ENCODE results near the gene CCR8.
"Not testable (repeated sequence)": the region's sequence is repeated elsewhere in the genome, so short reads cannot be mapped to it uniquely, and the experiment has no call there.

CCR8 gene

DNA sequence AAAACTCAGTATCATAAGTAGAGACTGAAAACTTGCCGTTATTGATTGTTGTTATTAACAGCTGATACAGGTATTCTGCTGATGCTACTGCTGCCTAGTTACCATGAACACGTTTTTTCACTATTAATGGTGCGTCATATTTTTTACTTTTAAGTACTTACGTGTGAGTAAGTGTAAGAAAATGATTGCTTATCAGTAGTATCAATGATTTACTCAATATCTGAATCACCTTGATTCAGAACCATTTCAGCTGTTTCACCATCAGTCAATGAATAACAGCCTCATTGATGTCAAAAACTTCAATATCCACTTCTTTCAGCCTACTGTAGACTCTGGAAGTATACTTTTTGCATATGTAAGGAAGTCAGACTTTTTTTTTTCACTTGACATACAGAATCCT lies 4.7 kb downstream of the CCR8 start:
- Histone ChIP-seq H3K4me1 (ENCODE audit: control insufficient read depth, insufficient read depth, low read length) (peaks cover 5% of the 10 kb centered on the region), H3K4me3 (ENCODE audit: low read depth, low read length) (no peak overlapping the region), H3K36me3 (ENCODE audit: control insufficient read depth, insufficient read depth, low read length) (no peaks in the 10 kb centered on the region), H3K9me3 (ENCODE audit: control insufficient read depth, insufficient read depth, low read length) (no peaks in the 10 kb centered on the region), H3K27me3 (ENCODE audit: control insufficient read depth, insufficient read depth, low read length) (no peaks in the 10 kb centered on the region), H3K9ac (ENCODE audit: low read depth, low read length) (no peak overlapping the region)

DNA sequence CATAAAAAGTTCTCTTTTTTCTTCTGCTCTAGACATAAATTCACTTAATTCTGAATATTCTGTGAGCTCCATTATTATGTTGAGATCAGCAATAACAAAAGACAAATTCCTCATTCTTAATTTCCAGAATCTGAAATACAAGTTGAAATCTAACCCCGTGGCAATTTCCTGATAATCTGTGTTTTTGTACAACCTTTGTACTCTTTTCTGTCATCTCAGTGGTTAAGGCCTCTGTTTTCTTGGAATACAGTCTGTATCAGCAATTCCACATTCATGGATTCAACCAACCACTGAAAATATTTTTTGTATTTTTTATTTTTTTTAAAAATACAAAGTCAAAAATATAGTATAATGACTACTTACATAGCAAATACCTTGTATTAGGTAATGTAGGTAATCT lies 8.7 kb downstream of the CCR8 start:
- no peaks in the 10 kb centered on the region for H3K27me3 ChIP-seq (ENCODE audit: control insufficient read depth, insufficient read depth, low read length)
- H3K4me3 ChIP-seq (ENCODE audit: low read depth, low read length): no peak overlapping the region
- no peaks in the 10 kb centered on the region for H3K9me3 ChIP-seq (ENCODE audit: control insufficient read depth, insufficient read depth, low read length)
- H3K36me3 ChIP-seq (ENCODE audit: control insufficient read depth, insufficient read depth, low read length): no peaks in the 10 kb centered on the region
- H3K9ac ChIP-seq (ENCODE audit: low read depth, low read length): no peak overlapping the region
- no peaks in the 10 kb centered on the region for H3K4me1 ChIP-seq (ENCODE audit: control insufficient read depth, insufficient read depth, low read length)

DNA sequence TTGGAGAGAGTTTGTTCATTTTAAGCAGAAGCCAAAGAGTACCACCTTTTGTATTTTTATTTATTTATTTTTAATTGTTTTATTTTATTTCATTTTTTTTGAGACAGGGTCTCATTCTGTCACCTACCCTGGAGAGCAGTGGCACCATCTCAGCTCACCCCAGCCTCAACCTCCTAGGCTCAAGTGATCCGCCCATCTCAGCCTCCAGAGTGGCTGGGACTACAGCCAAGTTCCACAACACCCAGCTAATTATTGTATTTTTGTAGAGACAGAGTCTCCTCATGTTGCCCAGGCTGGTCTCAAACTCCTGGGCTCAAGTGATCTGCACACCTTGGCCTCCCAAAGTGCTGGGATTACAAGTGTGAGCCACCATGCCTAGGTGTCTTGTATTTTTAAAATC lies 9.6 kb downstream of the CCR8 start:
- Histone ChIP-seq H3K36me3 (ENCODE audit: control insufficient read depth, insufficient read depth, low read length) (no peaks in the 10 kb centered on the region), H3K27me3 (ENCODE audit: control insufficient read depth, insufficient read depth, low read length) (no peaks in the 10 kb centered on the region), H3K4me3 (ENCODE audit: low read depth, low read length) (no peak overlapping the region)

DNA sequence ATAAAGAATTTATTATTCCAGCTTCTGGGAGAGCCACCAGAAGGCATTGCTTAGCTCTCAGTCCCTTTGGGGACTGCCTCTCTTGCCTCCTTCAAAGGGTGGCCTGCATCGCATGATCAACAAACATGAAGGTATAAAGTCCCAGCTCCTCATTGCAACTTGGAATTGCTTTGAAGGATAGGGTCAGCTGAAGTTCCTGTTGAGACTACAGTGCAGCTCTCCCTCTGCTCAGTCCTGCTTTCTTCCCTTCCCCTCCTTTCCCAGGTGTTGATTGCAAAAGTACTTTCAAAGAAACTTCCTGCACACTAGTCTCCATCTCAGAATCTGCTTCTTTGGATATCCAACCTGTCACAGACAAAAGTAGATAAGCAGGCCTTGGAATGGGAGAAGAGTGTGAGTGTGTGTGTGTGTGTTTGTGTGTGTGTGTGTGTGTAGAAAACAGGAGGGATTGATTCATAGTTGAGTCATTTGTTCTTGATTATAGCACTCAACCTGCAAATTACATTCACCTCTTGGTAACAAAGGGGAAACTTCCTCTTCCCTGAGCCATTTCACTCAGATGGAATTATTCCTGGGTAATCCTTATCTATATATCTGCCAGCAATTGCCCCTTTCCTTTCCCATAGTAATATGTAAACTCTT lies 13.7 kb downstream of the CCR8 start:
- Histone ChIP-seq H3K4me3 (ENCODE audit: low read depth, low read length) (no peak overlapping the region), H3K9me3 (ENCODE audit: control insufficient read depth, insufficient read depth, low read length) (no peaks in the 10 kb centered on the region), H3K4me1 (ENCODE audit: control insufficient read depth, insufficient read depth, low read length) (peaks cover 14% of the 10 kb centered on the region), H3K9ac (ENCODE audit: low read depth, low read length) (no peak overlapping the region), H3K27me3 (ENCODE audit: control insufficient read depth, insufficient read depth, low read length) (no peaks in the 10 kb centered on the region), H3K36me3 (ENCODE audit: control insufficient read depth, insufficient read depth, low read length) (no peaks in the 10 kb centered on the region)

More for the DNA sequence above, 9.6 kb downstream of the CCR8 start:
- Histone ChIP-seq H3K9ac (ENCODE audit: low read depth, low read length) (no peak overlapping the region), H3K9me3 (ENCODE audit: control insufficient read depth, insufficient read depth, low read length) (no peaks in the 10 kb centered on the region), H3K4me1 (ENCODE audit: control insufficient read depth, insufficient read depth, low read length) (no peaks in the 10 kb centered on the region)

DNA sequence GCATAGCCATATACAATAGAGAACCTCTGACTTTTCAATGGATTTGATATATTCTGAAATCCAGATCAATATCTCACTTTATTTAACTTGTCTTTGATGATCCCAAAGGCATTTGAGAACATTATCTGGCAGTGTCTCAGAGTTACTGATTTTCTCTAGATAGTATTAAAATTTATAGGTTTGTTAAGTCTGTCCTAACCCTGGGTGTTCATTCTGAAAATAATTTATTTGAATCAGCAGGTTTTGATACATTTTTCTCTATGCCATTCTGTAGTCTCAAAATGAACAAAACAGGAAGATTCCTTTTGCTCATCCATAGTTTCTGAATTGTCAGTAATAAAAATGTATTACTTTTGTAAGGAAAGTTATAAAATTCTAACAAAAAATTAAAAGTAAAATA lies 14.3 kb downstream of the CCR8 start:
- Histone ChIP-seq H3K9me3 (ENCODE audit: control insufficient read depth, insufficient read depth, low read length) (no peaks in the 10 kb centered on the region), H3K27me3 (ENCODE audit: control insufficient read depth, insufficient read depth, low read length) (no peaks in the 10 kb centered on the region), H3K4me1 (ENCODE audit: control insufficient read depth, insufficient read depth, low read length) (peaks cover 14% of the 10 kb centered on the region), H3K9ac (ENCODE audit: low read depth, low read length) (no peak overlapping the region), H3K36me3 (ENCODE audit: control insufficient read depth, insufficient read depth, low read length) (no peaks in the 10 kb centered on the region), H3K4me3 (ENCODE audit: low read depth, low read length) (no peak overlapping the region)

DNA sequence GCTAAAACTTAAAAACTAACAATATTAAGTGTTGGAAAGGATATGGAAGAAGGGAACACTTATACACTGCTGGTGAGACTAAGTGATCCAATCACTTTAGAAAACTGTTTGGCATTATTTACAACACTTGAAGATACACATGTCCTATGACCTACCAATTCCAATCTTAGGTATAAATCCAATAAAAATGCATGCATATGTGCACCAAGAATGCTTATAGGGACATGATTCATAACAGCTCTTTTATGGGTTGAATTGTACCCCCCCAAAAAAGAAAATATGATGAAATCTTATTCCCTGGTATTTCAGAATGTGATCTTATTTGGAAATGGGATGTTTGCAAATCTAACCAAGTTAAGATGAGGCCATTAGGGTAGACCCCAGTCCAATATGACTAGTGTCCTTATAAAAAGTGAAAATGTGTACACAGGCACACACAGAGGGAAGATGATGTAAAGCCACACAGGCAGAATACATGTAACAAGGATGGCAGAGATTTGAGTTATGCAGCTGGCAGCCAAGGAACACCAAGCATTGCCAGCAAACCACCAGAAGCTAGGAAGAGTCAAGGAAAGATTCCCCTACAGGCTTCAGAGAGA lies 15.3 kb downstream of the CCR8 start:
- no peaks in the 10 kb centered on the region for H3K9me3 ChIP-seq (ENCODE audit: control insufficient read depth, insufficient read depth, low read length)
- no peak overlapping the region for H3K9ac ChIP-seq (ENCODE audit: low read depth, low read length)
- H3K27me3 ChIP-seq (ENCODE audit: control insufficient read depth, insufficient read depth, low read length): no peaks in the 10 kb centered on the region
- H3K36me3 ChIP-seq (ENCODE audit: control insufficient read depth, insufficient read depth, low read length): no peaks in the 10 kb centered on the region
- H3K4me3 ChIP-seq (ENCODE audit: low read depth, low read length): no peak overlapping the region
- H3K4me1 ChIP-seq (ENCODE audit: control insufficient read depth, insufficient read depth, low read length): peaks cover 14% of the 10 kb centered on the region

DNA sequence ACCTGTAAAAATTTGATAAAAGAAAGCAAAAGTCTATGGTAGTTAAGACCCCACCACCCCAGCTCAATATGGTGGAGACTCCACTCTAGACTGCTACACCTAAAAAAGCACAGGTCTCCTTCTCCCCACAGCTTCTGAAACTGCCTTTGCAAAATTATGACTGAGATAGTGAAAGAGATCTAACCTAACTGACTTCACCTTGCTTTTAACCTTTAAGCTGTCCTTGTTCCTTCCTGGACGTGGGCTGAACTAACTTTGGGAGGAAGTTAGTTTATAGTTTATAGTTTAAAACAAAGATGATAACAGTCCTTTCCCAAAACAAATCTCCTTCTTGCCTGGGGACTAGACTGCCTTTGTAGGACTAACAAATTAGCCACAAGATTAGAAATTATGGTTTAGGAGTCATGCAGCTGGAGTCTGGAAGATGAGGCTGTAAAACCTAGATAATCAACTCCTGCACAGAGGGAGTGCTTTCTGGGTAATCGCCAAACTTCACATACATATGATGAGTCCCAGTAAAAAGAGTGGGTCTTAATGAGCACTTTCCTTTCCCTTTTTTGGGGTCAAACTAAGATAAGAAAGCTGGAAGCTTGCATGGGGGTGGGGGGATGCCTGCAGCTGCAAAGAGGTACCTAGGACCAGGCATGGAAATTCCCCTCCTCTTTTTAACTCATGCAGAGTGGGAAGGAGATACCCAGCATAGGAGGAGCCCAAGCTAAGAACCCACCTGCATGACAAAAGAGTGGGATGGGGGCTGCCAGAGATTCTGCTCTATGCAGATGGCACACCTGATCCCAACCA lies 17.5 kb downstream of the CCR8 start:
- H3K9me3 ChIP-seq (ENCODE audit: control insufficient read depth, insufficient read depth, low read length): no peaks in the 10 kb centered on the region
- H3K4me1 ChIP-seq (ENCODE audit: control insufficient read depth, insufficient read depth, low read length): peaks cover 14% of the 10 kb centered on the region
- H3K27me3 ChIP-seq (ENCODE audit: control insufficient read depth, insufficient read depth, low read length): no peaks in the 10 kb centered on the region
- H3K4me3 ChIP-seq (ENCODE audit: low read depth, low read length): no peak overlapping the region
- no peak overlapping the region for H3K9ac ChIP-seq (ENCODE audit: low read depth, low read length)
- H3K36me3 ChIP-seq (ENCODE audit: control insufficient read depth, insufficient read depth, low read length): no peaks in the 10 kb centered on the region

DNA sequence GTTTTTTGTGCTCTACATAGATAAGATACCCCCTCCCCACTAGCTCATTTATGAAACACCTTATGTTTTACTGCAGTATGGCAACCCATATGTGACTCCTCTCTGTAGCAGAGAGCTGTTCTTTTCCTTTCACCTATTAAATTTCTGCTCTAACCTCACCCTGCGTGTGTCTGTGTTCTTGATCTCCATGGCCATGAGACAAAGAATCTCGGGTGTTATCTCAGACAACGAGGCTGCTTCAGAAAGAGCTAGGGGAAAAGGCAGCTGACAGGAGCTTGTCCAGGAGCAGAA lies 18.0 kb downstream of the CCR8 start:
- no peak overlapping the region for H3K4me3 ChIP-seq (ENCODE audit: low read depth, low read length)

DNA sequence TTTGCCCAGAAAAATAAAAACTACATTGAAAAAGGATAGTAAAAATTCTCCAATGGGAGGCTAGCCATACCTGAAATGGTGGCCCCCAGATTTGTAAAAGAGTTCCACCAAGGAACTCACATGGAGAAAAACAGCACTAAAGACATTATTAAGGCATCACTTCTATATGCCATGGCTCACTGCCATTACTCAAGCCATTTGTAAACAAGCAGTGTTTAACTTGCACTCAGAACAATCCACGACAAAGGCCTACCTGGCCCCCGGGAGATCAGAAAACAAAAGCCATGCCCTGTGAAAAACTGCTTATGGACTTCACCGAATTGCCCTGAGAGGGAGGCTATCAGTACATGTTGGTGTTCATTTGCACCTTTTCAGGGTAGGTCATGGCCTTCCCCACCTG lies 19.6 kb downstream of the CCR8 start:
- H3K4me1 ChIP-seq (ENCODE audit: control insufficient read depth, insufficient read depth, low read length): peaks cover 14% of the 10 kb centered on the region
- no peaks in the 10 kb centered on the region for H3K27me3 ChIP-seq (ENCODE audit: control insufficient read depth, insufficient read depth, low read length)
- no peak overlapping the region for H3K9ac ChIP-seq (ENCODE audit: low read depth, low read length)
- no peak overlapping the region for H3K4me3 ChIP-seq (ENCODE audit: low read depth, low read length)
- no peaks in the 10 kb centered on the region for H3K36me3 ChIP-seq (ENCODE audit: control insufficient read depth, insufficient read depth, low read length)
- H3K9me3 ChIP-seq (ENCODE audit: control insufficient read depth, insufficient read depth, low read length): no peaks in the 10 kb centered on the region

More for the DNA sequence above, 18.0 kb downstream of the CCR8 start:
- H3K9me3 ChIP-seq (ENCODE audit: control insufficient read depth, insufficient read depth, low read length): no peaks in the 10 kb centered on the region
- no peaks in the 10 kb centered on the region for H3K27me3 ChIP-seq (ENCODE audit: control insufficient read depth, insufficient read depth, low read length)
- peaks cover 14% of the 10 kb centered on the region for H3K4me1 ChIP-seq (ENCODE audit: control insufficient read depth, insufficient read depth, low read length)
- H3K9ac ChIP-seq (ENCODE audit: low read depth, low read length): no peak overlapping the region
- H3K36me3 ChIP-seq (ENCODE audit: control insufficient read depth, insufficient read depth, low read length): no peaks in the 10 kb centered on the region

DNA sequence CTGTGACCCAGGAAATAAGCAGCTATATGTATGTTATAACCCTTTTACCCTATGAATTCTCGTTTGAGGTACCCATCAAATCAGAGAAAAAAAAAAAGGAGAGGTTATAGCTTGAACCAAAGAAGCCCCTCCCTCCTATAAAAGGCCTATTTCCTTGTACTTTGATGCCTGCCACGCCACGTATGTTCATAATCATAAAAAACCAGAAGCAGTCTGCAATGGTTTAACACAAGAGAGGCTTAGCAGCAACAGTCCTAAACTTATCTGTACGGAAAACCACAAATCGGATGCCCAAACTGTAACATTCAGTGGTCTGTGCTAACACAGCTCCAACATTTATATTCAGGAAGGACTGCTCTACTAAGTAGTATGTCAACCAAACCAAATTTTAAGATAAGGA lies 21.2 kb downstream of the CCR8 start:
- H3K36me3 ChIP-seq (ENCODE audit: control insufficient read depth, insufficient read depth, low read length): no peaks in the 10 kb centered on the region
- H3K4me1 ChIP-seq (ENCODE audit: control insufficient read depth, insufficient read depth, low read length): peaks cover 14% of the 10 kb centered on the region
- no peak overlapping the region for H3K9ac ChIP-seq (ENCODE audit: low read depth, low read length)
- no peak overlapping the region for H3K4me3 ChIP-seq (ENCODE audit: low read depth, low read length)
- H3K27me3 ChIP-seq (ENCODE audit: control insufficient read depth, insufficient read depth, low read length): no peaks in the 10 kb centered on the region
- H3K9me3 ChIP-seq (ENCODE audit: control insufficient read depth, insufficient read depth, low read length): no peaks in the 10 kb centered on the region

DNA sequence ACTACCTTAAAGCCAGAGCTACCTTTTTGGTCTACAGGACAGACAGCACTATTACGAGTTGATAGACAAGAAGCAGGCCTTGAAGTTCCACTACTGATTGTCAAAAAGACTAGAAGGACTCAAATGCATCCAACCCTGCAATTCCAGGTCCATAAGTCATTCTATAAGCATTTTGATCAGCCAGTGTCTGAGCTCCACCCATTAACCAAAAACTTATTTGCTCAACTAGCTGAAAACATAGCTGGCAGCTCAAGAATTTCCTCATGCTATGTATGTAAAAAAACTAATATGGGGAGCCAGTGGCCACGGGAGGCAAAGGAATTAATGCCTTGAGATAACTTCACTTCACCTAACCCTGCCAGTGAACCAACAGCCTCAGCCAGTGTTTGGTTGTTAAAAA lies 21.6 kb downstream of the CCR8 start:
- not testable (repeated sequence) for H3K9ac ChIP-seq (ENCODE audit: low read depth, low read length); H3K36me3 ChIP-seq (ENCODE audit: control insufficient read depth, insufficient read depth, low read length); H3K27me3 ChIP-seq (ENCODE audit: control insufficient read depth, insufficient read depth, low read length); H3K4me3 ChIP-seq (ENCODE audit: low read depth, low read length); H3K9me3 ChIP-seq (ENCODE audit: control insufficient read depth, insufficient read depth, low read length)
- H3K4me1 ChIP-seq (ENCODE audit: control insufficient read depth, insufficient read depth, low read length): peaks cover 14% of the 10 kb centered on the region

Data from iPS-15b (cell line).